ENCODE results near the gene NACC2.

DNA sequence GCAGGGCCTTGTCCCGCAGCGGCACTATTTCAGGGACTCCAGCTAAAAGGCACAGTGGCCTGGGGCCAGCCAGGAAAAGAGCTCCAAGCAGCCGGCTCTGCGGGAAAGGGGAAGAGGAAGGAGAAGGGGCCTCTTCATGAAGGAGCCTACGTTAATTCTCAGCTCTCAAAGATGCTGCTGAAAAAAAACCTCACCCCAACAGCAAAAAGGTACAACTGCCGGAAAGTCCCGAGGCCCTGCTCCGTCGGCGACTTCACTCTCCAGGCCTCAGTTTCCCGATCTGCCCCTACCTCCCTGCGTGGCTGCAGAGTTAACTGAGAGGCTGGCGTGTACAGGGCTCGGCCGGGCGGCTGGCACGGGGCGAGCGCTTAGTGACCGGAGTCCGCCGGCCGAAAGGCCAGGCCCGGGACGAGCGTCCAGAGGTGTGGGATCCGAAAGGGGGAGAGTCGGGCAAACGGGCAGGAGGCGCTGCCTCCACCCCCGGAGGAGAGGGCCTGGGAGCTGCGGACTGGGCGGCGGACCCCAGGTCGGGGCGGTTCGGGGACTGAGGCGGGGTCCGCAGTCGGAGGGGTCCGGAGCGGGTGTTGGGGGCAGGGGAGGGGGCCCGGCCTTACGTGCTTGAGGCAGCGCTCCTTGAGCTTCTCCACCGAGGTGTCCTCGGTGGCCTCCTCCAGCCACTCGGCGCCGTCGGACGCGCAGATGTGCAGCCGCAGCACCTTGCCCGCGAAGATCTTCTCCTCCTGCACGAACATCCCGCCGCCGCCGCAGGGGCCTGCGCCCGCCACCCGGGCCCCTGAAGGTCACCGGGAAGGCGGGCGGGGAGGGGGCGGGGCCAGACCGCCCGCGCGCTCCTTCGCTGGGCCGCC is 134.4 kb downstream of the NACC2 start:
- TF ChIP-seq RARB (CRISPR knock-in tag; IDR thresholded peaks at IDR 0.05): no peak
- TF ChIP-seq ARNTL (CRISPR knock-in tag; IDR thresholded peaks at IDR 0.05; ENCODE audit: borderline replicate concordance, low read depth): no peak
- TF ChIP-seq POU6F1 (CRISPR knock-in tag; IDR thresholded peaks at IDR 0.05; ENCODE audit: borderline replicate concordance, low read depth): no peak
- TF ChIP-seq, protein P1, sequence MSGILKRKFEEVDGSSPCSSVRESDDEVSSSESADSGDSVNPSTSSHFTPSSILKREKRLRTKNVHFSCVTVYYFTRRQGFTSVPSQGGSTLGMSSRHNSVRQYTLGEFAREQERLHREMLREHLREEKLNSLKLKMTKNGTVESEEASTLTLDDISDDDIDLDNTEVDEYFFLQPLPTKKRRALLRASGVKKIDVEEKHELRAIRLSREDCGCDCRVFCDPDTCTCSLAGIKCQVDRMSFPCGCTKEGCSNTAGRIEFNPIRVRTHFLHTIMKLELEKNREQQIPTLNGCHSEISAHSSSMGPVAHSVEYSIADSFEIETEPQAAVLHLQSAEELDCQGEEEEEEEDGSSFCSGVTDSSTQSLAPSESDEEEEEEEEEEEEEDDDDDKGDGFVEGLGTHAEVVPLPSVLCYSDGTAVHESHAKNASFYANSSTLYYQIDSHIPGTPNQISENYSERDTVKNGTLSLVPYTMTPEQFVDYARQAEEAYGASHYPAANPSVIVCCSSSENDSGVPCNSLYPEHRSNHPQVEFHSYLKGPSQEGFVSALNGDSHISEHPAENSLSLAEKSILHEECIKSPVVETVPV (CRISPR knock-in tag; IDR thresholded peaks at IDR 0.05): no peak
- TF ChIP-seq CREB5 (CRISPR knock-in tag; IDR thresholded peaks at IDR 0.05; ENCODE audit: low read depth): no peak
- no peak for TF ChIP-seq PPARA (CRISPR knock-in tag; IDR thresholded peaks at IDR 0.05; ENCODE audit: borderline replicate concordance)
